Inflammatory macrophage (primary cell): Measurements from ENCODE around the gene VSTM2L.
A peak's percentile ranks its signal among the peaks of the same experiment; 100 is the strongest.

Experiments used
- DNase-seq, 2 donors: peaks; one replicate each; pipeline ENCODE4 v3.0.0-alpha.2; 2020 to 2022

The VSTM2L gene

GRCh38 chr20:37971561-37972127 lies 68.7 kb downstream of the VSTM2L start:
- DNase-seq, result no peak

- no peak for DNase-seq
Measured at GRCh38 chr20:37972256-37973058, 69.5 kb downstream of the VSTM2L start.

GRCh38 chr20:37973059-37973910 lies 70.4 kb downstream of the VSTM2L start:
- no peak for DNase-seq

DNA sequence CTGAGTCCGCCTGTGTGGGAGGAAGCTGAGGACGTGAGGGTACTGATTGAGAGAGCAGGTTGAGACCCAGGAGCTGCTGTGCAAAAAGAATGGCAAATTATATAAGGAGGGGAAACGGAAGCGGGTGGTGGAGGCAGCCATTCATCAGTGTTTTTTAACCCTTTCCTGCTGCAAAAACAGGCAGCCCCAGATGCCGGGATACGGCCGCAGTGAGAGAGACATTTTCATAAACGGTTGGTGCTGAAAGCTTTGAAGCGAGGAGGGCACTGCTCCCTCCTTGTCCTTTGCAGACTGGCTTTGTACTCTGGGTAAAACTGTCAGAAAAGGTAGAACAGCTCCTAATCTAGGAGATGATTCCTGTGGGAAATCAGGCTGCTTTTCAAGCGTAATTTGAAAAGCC lies 74.0 kb downstream of the VSTM2L start:
- DNase-seq, result no peak

- DNase-seq, result no peak
Measured at GRCh38 chr20:37977338-37977737, 74.4 kb downstream of the VSTM2L start.

DNA sequence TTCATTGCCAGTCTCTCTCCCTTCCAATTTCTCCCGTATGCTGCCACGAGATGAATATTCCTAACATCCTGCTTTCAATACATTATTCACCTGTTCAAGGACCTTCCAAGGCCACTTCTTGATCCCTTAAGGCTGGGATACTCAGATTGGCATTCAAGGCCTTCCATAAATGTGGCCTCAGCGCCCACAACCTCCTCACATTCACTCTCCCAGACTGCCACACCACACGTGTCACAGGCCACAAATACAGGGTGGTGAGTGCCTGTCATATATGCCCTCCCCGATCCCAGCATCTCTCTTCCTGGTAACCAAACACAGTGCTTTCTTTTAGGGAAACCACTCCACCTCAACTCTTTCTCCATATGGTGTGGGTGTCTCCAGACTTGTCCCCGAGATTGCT lies 74.9 kb downstream of the VSTM2L start:
- DNase-seq, result no peak

GRCh38 chr20:37979021-37979985 lies 76.4 kb downstream of the VSTM2L start:
- DNase-seq, result no peak

GRCh38 chr20:37980383-37980782 lies 77.5 kb downstream of the VSTM2L start:
- no peak for DNase-seq

GRCh38 chr20:37980876-37981275 lies 77.9 kb downstream of the VSTM2L start:
- no peak for DNase-seq

GRCh38 chr20:37981568-37981967 lies 78.6 kb downstream of the VSTM2L start:
- no peak for DNase-seq

- no peak for DNase-seq
Measured at GRCh38 chr20:37983286-37983685, 80.4 kb downstream of the VSTM2L start.

- no peak for DNase-seq
Measured at GRCh38 chr20:37984018-37984785, 81.3 kb downstream of the VSTM2L start.

GRCh38 chr20:37986044-37986858 lies 83.3 kb downstream of the VSTM2L start:
- no peak for DNase-seq

DNA sequence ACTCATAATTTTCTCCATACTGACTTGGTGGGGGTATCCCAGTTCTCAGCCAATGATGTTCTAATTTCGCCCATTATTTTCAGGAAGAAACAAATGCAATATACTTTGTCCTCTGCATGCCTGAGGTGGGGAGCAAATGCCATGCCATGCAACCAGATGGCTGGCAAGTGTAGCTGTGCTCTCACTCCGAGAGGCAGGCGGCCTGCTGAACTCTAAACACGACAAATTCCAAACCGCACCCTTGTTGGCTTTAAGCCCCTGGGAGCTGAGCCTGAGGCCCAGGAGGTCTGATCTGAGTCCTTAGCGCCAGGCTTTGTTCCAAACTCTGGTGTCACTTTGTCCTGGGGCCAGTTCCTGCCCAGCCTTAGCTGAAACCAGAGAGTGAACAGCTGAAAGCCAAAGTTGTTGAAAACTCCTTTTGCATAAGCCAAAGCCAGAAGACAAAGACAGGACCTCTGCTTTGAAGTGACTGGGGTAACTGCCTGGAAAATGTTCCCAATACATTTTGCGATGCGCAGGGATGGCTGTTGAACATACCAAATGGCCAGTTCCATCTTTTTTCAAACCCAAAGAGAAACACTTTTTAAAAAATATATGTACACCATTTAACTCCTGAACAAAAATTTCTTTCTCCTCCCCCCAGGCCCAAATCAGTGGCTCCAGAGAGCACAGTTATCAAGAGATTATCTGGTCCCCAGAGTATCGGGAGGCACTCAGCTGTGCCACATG lies 84.1 kb downstream of the VSTM2L start:
- no peak for DNase-seq

GRCh38 chr20:37987602-37988290 lies 84.8 kb downstream of the VSTM2L start:
- DNase-seq, result no peak

DNA sequence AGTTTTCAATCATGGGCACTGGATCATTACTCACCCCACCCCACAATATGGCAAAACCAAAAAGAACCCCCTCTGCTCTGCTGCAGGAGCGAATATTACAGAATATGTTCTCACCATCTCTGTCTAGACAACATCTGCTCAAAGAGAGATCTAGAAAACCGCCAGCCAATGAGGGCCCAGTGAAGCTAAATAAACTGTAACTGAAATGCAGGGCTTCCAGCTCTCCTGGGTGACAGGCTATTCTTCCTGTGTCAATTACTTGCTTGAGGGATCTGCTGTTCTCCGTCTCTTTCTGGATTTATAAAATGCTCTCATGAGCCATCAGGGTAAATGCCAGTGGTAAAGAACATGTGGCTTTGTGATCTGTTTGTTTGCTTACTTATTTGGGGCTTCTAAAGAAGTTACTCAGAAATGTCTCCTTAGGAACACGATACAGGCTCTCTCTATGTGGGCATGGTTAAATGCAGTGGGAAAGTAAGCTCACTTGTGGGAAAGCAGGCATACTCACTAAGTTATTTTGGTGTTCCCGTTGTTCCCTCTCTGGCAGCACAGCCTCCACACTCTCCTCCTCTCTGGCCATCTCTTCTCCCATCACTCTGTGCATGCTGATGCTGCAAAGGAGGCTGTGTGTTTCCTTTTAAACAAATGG lies 85.5 kb downstream of the VSTM2L start:
- DNase-seq, result no peak

DNA sequence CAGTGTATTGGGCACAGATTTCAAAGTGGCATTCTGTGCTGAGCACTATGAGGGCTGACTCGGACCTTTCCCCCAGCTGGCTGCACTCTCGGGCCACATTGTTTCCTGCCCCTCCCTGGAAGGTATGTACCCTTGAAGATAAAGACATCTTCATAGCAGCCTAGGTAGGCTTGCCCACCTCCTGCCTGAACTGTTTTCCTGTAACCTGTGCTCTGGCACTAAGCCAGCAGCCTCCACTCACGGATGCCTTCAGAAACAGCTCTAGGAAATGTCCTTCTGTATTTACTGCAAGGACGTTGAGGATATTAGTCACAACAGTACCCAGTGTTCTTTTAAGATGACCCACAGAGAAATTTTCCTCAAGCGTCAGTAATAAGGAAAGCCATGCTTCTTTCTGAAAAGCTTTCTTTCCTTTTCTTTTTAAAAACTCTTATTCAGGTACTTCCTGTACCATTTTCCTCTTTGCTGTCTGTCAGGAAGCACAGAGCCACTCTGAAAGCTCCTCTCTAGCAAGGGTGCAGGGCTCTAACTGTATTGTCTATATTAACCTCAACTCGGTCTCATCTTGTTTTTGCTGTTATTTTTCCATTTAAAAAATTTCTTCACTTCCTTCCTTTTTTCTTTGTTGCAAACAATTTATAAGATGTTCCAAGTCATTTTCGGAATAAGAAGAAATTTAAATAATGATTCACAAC lies 86.8 kb downstream of the VSTM2L start:
- peak; percentile 15 to 46 for DNase-seq

DNA sequence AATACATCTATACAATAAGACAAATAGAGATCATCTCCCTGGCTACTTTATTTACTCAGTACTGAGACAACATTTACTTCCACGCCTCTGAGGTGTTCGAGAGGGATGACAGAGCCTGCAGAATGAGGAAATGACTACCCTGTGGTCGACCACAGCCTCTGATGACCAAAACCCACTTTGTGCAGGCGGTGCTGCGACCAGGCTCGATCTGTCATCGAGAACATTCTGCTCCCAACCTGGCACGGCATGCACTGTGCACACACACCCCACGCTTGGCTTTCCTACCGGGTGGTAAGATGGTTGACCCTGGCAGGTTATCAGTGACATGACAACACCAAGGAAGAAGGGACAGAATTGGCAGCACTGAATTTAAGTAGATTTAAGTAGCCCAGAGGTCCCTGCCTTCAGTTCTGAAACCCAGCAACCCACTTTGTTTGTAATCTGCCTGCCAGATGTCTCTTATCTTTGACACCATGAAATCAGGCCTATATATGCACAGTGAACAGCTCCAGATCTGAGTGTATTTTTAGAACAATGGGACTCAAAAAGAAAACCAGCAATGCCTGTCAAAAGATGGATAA lies 87.7 kb downstream of the VSTM2L start:
- DNase-seq, result peak; percentile 85 to 93
